Measurements from ENCODE around the gene CAPN10. TPM values are rescaled to one million over a fixed set of nuclear protein-coding genes. Genes with fewer than 3 reads are reported as not detected.

CAPN10 gene
- total RNA-seq, 1 donor from 2014 or later = 12.3 TPM

DNA sequence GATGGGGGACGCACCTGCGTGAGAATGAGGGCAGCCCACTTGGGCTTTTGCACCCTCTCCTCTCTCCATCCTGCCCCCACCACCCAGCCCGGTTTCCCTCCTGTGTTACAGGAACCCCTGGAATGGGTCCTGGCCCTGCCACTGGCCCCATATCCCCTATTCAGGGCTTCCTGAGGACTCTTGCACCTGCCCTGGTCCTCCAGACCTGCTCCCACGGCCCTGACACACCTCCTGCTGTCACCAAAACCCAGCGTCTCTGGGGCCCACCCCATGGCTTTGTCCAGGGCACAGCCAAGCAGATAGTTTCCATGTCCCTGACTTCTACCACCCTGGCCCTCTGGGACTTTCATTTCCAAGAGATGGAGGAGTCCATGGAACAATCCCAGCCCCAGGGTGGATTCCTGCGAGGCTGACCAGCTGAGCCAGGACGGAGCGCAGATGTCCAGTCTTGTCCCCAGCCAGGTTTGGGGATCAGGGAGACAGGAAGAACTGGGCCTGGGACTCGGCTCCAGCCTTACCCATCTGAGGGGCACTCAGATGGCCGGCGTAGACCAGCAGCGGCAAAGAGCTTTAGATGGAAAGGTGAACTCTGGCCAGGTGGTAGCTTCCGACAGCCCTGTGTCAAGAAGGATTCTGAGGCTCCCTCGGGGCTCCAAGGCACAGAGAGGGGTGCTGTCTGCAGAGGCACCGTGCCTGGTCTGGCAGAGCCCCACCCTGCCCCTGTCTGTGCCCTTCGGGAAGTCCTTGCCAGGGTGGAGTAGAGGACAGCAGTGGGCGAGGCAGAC is 50.8 kb downstream of the CAPN10 start:
- DNase-seq (ENCODE audit: low spot score) = no peak

DNA sequence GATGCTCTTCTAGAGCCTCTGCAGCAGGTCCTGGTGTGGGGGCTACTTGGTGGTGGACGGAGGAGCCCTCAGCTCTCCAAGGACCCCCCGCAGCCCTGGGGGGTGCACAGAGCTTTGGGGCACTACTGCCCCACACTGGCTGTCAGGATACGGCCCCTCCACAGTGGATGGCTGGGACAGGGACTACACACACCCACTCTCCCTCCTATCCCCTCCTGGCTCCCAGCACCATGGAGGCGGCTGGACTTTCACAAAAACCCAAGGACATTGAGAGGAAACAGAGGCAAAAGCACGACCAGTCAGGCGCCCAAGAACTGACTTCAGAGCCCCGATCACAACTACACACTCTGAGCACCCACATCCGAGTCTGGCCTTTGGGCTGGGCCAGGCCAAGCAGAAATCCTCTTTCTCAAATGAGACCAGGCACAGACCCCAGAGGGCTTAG is 51.4 kb downstream of the CAPN10 start:
- no peak for DNase-seq (ENCODE audit: low spot score)

DNA sequence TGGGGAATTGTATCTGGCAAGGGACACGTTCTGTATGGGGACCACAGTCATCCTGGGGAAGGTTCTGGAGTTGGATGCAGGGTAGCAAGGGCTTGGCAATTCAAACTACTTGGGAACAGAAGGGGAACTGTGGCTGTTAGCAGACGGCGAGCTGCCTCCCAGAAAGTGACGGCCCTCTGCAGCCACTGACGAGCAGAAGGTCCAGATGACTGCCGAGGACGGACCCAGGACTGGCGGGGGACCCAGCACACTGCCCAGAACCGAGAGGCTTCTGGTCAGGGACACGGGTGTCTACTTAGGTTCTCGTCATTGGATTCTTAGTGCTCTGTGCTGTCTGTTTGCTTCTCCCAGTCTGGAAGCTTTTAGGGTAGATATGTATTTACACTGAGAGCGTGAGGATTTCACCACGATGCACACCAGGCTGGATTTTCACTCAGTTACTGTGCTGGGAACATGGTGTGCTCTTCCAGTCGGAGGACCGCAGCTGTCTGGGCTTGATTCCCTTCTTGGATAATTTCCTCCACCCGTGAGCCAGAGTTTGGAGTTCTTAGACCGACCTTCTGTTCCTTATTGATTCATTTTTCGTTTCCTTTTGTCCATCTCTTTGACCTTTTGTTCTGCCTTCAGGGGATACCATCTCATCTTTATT is 52.1 kb downstream of the CAPN10 start:
- no peak for DNase-seq (ENCODE audit: low spot score)

DNA sequence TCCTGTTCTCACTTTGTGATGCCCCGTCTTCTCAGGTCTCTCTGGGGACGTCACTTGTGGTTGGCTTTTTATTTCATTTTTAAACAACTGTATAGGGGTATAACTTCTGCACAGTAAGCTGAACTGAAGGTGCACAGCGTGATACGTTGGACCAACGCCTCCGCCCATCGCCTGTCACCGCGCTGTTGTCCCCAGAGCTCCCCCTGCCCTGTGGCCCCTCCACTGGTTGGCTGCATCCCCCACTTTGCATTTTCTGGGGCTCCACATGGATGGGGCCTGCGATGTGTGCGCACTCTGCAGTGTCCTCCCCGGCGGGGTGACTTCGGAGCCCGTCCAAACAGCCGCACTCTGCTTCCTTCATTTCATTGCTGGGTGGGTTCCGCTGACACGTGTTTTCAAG is 53.0 kb downstream of the CAPN10 start:
- DNase-seq (ENCODE audit: low spot score) = no peak

DNA sequence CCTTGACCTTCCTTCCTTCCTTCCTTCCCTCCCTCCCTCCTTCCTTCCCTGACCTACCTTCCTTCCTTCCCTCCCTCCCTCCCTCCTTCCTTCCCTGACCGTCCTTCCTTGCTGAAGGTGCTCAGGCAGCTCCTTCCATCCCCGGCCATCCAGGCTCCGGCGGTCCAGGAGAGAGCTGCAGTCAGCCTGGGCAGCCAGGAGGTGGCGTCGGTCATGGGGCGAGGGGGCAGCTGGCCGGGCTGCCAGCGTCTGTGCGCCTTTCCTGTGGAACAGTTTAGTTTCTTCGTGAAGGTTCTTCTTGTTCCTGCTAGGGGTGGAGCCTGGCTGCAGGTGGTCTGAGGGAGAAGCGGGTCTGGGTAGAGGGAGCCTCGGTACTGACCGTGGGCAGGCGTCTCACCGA is 54.4 kb downstream of the CAPN10 start:
- DNase-seq (ENCODE audit: low spot score) = peak; percentile 8

- no peak for DNase-seq (ENCODE audit: low spot score)
Observed at GRCh38 chr2:240642061-240642805, 55.7 kb downstream of the CAPN10 start.

DNA sequence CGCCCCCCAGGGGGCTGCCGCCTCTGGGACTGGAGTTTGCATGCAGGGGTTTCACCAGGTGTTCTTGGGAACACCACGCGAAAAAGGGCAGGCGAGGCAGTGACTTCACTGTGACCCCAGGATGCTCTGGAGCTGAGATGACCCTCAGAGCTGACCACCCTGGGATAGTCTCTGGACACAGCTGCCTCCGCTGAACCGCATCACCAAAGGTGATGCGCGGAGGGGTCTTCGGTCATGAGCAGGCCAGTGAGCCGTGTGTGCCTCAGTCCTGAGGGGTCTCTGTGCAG is 56.2 kb downstream of the CAPN10 start:
- DNase-seq (ENCODE audit: low spot score) = no peak

DNA sequence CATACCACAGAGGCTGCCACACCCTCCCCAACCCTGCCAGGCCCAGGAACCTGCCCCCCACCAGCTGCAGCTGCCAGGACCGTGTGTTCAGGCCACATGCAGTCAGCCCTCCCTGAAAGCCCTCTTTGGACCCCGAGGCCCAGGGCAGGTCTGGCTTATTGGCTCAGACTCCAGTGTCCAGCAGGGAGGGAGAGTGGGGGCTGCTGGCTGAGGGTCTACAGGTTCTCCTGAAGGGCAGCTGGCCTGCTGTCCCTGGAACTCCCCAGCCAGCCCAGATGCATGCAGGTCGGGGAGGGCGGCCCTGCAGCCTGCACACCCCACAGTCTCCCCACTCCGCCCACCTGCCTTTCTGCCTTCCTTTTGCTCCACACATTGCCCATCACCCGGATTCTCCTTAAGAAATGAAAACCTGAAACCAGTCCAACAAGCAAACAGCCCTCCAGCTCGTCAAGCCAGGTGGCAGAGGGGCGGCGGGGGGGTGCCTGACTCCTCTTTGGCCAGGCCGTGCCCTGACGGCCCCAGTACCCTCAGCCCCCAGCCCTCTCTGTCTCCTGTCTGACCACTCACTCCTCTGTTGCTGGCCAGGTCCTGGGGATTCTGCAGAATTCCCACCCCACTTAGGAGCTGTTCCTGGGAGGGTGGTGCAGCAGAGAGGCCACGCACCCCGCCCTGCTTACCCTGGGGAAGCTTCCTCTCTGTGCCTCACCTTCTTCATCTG is 56.7 kb downstream of the CAPN10 start:
- DNase-seq (ENCODE audit: low spot score) = no peak

GRCh38 chr2:240643811-240644150 is 57.2 kb downstream of the CAPN10 start:
- DNase-seq (ENCODE audit: low spot score) = no peak

DNA sequence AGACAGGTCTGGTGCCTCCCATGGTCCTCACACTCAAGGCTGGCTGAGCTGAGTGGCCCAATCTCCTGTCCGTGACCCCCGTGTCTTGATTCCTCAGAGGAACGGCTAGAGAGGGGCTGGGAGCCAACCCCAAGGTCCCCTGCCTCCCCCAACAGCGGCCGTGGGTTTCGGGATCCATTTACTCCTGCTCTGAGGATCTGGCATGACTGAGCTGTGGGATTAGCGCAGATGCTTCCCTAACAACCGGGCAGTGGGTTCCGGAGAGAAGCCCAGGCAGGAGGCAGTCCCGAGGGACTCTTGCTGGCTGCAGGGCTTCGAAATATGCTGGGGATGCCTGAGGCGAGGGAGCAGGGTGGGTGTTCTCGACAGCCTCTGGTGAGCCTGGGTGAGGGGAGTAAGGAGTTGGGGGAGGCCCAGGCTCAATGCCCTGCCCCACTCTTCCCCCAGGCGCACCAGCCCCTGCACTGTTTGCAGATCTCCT is 57.7 kb downstream of the CAPN10 start:
- DNase-seq (ENCODE audit: low spot score) = no peak

GRCh38 chr2:240644859-240645301 is 58.3 kb downstream of the CAPN10 start:
- DNase-seq (ENCODE audit: low spot score) = no peak

- DNase-seq (ENCODE audit: low spot score) = no peak
Observed at GRCh38 chr2:240645346-240645745, 58.8 kb downstream of the CAPN10 start.

- DNase-seq (ENCODE audit: low spot score) = no peak
Observed at GRCh38 chr2:240645801-240646175, 59.3 kb downstream of the CAPN10 start.

DNA sequence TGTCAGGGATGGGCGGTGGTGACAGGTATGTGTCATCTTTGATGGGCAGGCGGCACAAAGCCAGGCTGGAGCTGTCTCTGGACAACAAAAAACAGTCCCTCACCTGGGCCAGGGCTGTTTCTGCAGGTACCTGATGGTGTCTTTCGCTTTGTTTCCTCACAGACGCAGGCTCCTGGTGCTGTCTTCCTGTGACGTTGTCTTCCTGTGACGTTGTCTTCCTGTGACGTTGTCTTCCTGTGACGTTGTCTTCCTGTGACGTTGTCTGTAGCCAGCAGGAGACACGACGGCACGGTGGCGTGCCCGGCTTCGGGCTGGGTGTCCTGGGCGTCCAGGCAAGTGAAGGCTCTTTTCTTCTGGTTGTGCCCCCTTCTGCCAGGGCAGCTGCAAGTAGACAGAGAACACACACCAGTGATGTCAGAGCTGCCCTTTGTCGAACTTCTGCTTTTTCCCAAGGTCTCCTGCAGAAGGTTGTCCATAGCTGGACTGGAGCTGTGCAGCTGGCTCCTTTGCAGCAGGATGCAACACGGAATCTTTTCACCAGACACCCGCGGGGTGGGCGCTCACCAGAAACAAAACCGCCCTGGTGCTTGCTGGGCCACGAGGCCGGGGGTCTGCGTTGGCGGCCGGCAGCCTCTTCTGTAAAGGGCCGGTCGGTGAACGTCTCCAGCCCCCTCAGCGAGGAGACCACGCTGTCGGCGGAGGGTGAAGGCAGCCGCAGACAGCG is 59.8 kb downstream of the CAPN10 start:
- DNase-seq (ENCODE audit: low spot score) = no peak

GRCh38 chr2:240646900-240647502 is 60.5 kb downstream of the CAPN10 start:
- DNase-seq (ENCODE audit: low spot score) = no peak

- no peak for DNase-seq (ENCODE audit: low spot score)
Observed at GRCh38 chr2:240647503-240648154, 61.1 kb downstream of the CAPN10 start.

DNA sequence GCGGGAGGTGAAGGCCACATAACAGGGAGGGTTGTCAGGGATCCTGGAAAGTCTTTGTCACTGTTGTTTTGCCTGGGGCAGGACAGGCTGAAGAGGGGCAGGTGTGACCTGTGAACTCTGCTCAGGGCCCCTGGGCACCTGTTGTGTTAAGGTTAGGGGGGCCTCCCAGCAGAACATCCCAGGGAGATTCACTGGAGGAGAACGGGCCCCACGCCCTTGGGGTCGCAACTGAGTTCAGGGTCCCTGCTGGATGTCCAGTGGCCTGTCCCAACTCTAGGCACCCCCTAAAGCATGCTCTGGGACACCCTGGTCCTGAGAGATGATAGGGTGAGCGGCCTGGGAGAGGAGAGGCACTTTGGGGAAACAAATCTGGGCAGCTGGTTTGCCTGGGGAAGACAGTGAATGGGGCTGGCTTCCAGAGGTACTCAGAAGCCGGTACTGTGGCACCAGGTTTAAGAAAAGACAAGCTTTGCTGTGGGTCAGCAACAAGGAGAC is 61.7 kb downstream of the CAPN10 start:
- no peak for DNase-seq (ENCODE audit: low spot score)

Data from umbilical cord (tissue), 2 donors.